Left ventricle myocardium inferior (tissue), 1 donor: ENCODE measurements around the gene MIER2. TPM values are rescaled to one million over a fixed set of nuclear protein-coding genes. Genes with fewer than 3 reads are reported as not detected.

Experiments used
- DNase-seq: peaks from one replicate; pipeline ENCODE4 v3.0.0-alpha.2; 2020
- H3K27ac ChIP-seq: fragments of 200-600 bp; replicated peaks from 2 replicates; pipeline ENCODE4 v1.8.0; 2021
- H3K27me3 ChIP-seq: fragments of 200-600 bp; 2 replicates; pipeline ENCODE4 v1.8.0; 2021; ENCODE audit warnings: low read depth
- H3K36me3 ChIP-seq: fragments of 200-600 bp; 2 replicates; pipeline ENCODE4 v1.8.0; 2021
- H3K4me1 ChIP-seq: fragments of 200-600 bp; 2 replicates; pipeline ENCODE4 v1.8.0; 2021
- H3K4me3 ChIP-seq: fragments of 200-600 bp; 2 replicates; pipeline ENCODE4 v1.8.0; 2021; ENCODE audit warnings: mild to moderate bottlenecking, moderate library complexity
- H3K9me3 ChIP-seq: fragments of 200-600 bp; replicated peaks from 2 replicates; pipeline ENCODE4 v1.8.0; 2021
- intact Hi-C: fragments of 100-400 bp; cut with micrococcal nuclease; formaldehyde crosslinking; loops from one replicate; pipeline ENCODE4 v1.11.0; 2022
- total RNA-seq: library from RNA; stranded (reverse); fragmentation: NEBNext Ultra II Directional; extraction: Animal tissue kit (Norgen Biotek cat#: 25700); gene quantifications from one replicate; pipeline ENCODE4 v1.2.1, GENCODE V29; 2021
- TF ChIP-seq, protein P1 (sequence below): fragments of 200-600 bp; IDR thresholded peaks from 2 replicates; pipeline ENCODE4 v1.8.0; 2021; ENCODE audit warnings: antibody characterized with exemption, mild to moderate bottlenecking, borderline replicate concordance
- donor health status: DM: no; HTN: yes; CAD: no; lungs with severe emphysema.

The MIER2 gene
- total RNA-seq, 1 donor from 2014 or later, result 15.9 TPM

DNA sequence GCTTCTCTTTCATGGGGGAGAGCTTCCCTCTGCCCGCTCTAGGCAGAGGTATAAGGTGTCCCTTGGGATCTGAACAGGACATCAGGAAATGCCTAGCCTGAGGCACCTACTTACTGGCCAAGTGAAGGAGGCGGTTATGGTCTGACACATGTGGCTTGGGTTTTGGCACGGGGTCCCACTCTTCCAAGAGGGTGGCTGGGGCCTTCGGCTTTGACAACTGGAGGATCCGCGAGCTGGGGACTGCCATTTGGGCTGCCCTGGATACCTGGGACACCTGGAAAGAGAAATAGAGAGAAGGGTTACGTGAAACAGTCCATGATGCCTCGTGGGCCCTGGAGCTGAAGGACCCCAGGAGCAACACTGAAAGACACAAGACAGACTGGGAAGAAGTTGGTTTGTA is 22.4 kb upstream of the MIER2 start:
- no peak overlapping the region for H3K27ac ChIP-seq
- H3K9me3 ChIP-seq, result no peaks in the 10 kb centered on the region
- H3K4me3 ChIP-seq, result no peak overlapping the region
- DNase-seq, result no peak
- intact Hi-C loops, result no loop called here
- peaks cover 6% of the 10 kb centered on the region for H3K4me1 ChIP-seq
- H3K27me3 ChIP-seq, result peaks cover 81% of the 10 kb centered on the region
- TF ChIP-seq, protein P1, sequence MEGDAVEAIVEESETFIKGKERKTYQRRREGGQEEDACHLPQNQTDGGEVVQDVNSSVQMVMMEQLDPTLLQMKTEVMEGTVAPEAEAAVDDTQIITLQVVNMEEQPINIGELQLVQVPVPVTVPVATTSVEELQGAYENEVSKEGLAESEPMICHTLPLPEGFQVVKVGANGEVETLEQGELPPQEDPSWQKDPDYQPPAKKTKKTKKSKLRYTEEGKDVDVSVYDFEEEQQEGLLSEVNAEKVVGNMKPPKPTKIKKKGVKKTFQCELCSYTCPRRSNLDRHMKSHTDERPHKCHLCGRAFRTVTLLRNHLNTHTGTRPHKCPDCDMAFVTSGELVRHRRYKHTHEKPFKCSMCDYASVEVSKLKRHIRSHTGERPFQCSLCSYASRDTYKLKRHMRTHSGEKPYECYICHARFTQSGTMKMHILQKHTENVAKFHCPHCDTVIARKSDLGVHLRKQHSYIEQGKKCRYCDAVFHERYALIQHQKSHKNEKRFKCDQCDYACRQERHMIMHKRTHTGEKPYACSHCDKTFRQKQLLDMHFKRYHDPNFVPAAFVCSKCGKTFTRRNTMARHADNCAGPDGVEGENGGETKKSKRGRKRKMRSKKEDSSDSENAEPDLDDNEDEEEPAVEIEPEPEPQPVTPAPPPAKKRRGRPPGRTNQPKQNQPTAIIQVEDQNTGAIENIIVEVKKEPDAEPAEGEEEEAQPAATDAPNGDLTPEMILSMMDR, result no peak
- H3K36me3 ChIP-seq, result no peaks in the 10 kb centered on the region

DNA sequence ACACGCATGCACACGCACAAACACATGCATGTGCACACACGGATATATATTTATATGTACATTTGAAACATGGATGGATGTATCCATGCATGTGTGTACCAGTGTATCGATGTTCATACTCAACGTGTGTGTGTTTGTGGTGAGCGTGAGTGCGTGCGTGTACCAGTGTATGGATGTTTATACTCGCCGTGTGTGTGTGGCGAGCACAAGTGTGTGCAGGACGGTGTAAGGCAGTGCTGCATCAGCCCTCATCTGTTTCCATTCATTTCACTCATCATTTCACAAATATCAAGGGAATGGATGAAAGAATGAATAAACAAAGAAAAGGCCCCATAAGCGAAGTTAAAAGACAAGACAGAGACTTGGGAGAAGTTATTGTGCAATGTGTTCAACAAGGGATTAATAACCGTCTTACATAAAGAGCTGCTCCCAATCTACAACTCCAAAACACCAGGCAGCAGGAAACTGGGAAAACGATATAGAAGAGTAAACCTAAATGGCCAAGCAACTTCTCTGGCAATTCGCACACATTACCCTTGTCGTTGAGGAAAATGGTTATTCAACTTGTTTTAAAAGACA is 21.7 kb upstream of the MIER2 start:
- peaks cover 76% of the 10 kb centered on the region for H3K27me3 ChIP-seq
- no peak overlapping the region for H3K4me3 ChIP-seq
- H3K36me3 ChIP-seq, result no peaks in the 10 kb centered on the region
- no peak for DNase-seq
- H3K27ac ChIP-seq, result no peak overlapping the region
- intact Hi-C loops, result no loop called here
- no peaks in the 10 kb centered on the region for H3K9me3 ChIP-seq
- TF ChIP-seq, protein P1, result no peak
- no peaks in the 10 kb centered on the region for H3K4me1 ChIP-seq

DNA sequence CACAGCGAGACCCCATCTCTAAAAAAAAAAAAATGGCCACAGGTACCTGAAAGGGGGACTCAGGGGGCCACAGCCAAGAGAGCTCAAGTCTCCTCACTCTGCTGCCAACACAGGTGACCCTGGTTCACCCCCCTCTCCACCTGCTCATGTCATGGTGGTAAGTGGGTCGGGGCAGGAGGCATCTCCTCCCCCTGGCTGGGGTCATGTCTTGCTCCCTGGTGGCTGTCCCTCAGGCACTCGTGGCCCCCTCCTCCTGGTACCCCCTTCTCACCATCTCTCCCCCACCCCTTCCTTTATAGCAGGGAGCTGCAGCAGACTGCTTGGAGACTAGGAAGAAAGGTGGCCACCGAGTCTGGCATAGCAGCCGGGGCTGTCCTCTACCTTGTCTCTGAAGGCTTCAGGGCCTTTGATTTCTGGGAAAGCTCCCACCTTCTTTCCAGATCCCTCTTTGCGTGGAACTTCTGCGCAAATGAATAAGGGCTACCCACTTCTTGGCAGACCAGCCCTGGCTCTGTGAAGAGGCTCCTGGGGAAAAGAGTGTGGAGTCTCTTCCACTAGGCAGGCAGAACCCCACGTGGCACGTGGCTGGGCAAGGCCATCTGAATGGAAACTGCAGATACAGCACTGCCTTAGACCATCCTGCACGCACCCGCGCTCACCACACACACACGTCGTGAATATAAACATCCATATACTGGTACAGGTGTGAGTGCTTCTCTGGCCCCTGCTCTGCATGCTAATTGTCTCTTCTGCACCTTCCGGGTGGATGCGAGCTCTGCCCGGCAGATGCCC is 20.1 kb upstream of the MIER2 start:
- no peak overlapping the region for H3K27ac ChIP-seq
- TF ChIP-seq, protein P1, result no peak
- DNase-seq, result no peak
- no peaks in the 10 kb centered on the region for H3K4me1 ChIP-seq
- no peaks in the 10 kb centered on the region for H3K36me3 ChIP-seq
- no peaks in the 10 kb centered on the region for H3K9me3 ChIP-seq
- H3K4me3 ChIP-seq, result no peak overlapping the region
- intact Hi-C loops, result no loop called here
- peaks cover 69% of the 10 kb centered on the region for H3K27me3 ChIP-seq

DNA sequence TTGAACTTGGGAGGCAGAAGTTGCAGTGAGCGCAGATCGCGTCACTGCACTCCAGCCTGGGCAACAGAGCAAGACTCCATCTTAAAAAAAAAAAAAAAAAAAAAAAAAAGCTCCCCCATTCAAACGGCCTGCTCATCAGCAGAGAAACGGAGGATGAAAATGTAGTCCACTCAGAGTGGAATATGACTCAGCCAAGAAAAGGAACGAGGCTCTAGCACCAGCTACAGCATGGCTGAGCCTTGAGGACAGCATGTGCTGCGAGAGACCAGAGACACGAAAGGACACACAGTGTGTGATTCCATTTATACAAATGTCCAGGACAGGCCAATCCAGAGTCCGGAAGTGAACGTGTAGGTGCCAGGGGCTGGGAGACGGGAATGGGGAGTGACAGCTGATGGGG is 18.1 kb upstream of the MIER2 start:
- Histone ChIP-seq H3K9me3 (no peaks in the 10 kb centered on the region), H3K4me1 (peaks cover 4% of the 10 kb centered on the region), H3K36me3 (no peaks in the 10 kb centered on the region), H3K27me3 (peaks cover 68% of the 10 kb centered on the region), H3K27ac (no peak overlapping the region), H3K4me3 (no peak overlapping the region)
- DNase-seq, result no peak
- TF ChIP-seq, protein P1, result no peak
- intact Hi-C loops, result no loop called here

DNA sequence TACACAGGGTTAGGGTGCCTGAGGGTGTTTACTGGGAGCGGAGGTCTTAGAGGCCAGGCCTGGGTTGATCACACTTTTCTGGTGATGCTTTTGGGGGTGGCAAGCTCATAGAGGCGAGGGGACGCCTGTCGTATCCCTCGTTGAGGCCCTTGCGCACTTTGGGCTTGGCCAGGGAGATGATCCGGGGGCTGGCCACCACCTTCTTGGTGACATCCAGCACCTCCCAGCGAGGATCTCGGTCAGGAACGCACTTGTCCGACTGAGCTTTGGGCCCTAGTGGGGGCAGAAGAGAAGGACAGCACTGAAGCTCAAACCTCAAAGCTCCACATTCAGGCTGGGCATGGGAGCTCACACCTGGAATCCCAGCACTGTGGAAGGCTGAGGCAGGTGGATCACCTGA is 17.6 kb upstream of the MIER2 start:
- Histone ChIP-seq H3K4me1 (peaks cover 4% of the 10 kb centered on the region), H3K27me3 (peaks cover 66% of the 10 kb centered on the region), H3K4me3 (no peak overlapping the region), H3K9me3 (no peaks in the 10 kb centered on the region), H3K36me3 (no peaks in the 10 kb centered on the region), H3K27ac (no peak overlapping the region)
- intact Hi-C loops, result no loop called here
- no peak for DNase-seq
- TF ChIP-seq, protein P1, result no peak
